GM12872 (cell line): ENCODE data around the gene RDX.

Experiments
- TF ChIP-seq, protein P1 (sequence below): IDR thresholded peaks from 3 replicates; pipeline ENCODE4 v1.5.1; 2011; ENCODE audit warnings: low read depth, mild to moderate bottlenecking, low read length, moderate library complexity; ENCODE audit not compliant: insufficient read depth

RDX gene

GRCh38 chr11:110317516-110317932 is 21.1 kb upstream of the RDX start:
- TF ChIP-seq, protein P1, sequence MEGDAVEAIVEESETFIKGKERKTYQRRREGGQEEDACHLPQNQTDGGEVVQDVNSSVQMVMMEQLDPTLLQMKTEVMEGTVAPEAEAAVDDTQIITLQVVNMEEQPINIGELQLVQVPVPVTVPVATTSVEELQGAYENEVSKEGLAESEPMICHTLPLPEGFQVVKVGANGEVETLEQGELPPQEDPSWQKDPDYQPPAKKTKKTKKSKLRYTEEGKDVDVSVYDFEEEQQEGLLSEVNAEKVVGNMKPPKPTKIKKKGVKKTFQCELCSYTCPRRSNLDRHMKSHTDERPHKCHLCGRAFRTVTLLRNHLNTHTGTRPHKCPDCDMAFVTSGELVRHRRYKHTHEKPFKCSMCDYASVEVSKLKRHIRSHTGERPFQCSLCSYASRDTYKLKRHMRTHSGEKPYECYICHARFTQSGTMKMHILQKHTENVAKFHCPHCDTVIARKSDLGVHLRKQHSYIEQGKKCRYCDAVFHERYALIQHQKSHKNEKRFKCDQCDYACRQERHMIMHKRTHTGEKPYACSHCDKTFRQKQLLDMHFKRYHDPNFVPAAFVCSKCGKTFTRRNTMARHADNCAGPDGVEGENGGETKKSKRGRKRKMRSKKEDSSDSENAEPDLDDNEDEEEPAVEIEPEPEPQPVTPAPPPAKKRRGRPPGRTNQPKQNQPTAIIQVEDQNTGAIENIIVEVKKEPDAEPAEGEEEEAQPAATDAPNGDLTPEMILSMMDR: no peak

DNA sequence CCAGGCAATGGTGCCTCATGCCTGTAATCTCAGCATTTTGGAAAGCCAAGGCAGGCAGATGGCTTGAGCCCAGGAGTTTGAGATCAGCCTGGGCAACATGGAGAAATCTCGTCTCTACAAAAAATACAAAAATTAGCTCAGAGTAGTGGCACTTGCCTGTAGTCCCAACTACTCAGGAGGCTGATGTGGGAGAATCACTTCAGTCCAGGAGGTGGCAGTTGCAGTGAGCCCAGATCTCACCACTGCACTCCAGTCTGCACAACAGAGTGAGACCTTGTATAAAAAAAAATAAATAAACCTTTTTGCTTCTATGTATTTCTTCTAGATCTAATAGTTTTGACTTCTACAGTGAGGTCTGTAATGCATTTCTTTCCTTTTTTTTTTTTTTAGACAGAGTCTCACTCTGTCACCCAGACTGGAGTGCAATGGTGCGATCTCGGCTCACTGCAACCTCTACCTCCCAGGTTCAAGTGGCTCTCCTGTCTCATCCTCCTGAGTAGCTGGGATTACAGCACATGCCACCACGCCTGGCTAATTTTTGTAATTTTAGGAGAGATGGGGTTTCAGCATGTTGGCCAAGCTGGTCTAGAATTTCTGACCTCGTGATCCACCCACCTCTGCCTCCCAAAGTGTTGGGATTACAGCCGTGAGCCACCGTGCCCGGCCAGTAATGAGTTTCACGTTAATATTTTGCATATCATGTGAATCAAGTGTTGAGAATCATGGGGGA is 18.1 kb upstream of the RDX start:
- TF ChIP-seq, protein P1: no peak

DNA sequence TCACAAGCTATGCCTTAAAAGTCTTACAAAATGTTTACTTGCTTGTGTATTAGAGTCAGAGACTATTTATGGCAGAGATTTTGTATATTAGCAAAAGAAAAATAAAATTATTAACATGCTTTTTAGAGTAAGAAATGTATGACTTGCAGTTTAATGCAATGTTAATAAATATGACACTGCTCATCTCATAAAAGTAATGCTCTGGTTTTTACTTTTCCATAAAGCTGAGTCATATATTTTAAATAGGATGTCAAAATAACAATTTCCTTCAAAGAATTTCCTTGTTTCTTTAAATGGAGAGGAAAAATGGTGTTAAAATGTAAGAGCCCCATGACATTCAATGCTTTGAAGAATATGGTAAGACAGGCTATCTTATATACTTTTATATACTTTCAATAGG is 16.3 kb upstream of the RDX start:
- TF ChIP-seq, protein P1: no peak

DNA sequence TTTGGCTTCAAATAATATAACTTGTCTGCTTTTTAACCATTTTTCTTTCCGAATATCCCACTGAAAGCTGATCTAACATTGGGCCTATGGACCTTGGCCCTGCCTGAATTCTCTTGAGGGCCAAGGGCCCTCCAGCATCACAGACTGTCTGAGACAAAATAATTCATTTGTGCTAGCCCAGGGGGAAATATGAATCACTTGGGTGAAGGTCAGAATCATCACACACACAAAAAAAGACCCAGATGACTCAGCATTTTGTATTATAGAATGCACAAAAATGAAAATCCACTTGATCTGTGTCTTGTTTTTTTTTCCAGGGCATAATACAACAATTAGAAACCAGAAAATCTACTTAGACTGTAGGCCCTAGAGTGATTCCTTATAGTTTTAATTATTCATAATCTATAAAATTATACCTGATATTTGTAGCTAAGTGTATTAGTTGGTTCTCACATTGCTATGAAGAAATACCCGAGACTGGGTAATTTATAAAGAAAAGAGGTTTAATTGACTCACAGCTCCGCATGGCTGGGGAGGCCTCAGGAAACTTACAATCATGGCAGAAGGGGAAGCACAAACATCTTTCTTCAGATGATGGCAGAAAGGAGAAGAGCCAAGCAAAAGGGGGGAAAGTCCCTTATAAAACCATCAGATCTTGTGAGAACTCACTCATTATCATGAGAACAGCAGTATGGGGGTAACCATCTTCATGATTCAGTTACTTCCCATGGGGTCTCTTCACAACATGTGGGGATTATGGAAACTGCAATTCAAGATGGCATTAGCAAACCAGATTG is 15.6 kb upstream of the RDX start:
- TF ChIP-seq, protein P1: no peak

- TF ChIP-seq, protein P1: no peak
Measured at GRCh38 chr11:110308071-110308470, 11.7 kb upstream of the RDX start.

- TF ChIP-seq, protein P1: no peak
Measured at GRCh38 chr11:110305169-110306018, 9.0 kb upstream of the RDX start.

- TF ChIP-seq, protein P1: no peak
Measured at GRCh38 chr11:110303414-110303826, 7.0 kb upstream of the RDX start.
